ENCODE data around the gene RAB10.

- no peak for TF ChIP-seq CTCF (IDR thresholded peaks at IDR 0.05)
- TF ChIP-seq POLR2A (IDR thresholded peaks at IDR 0.05): no peak
Observed at GRCh38 chr2:26067980-26068507, 34.2 kb downstream of the RAB10 start.

Data from Peyer's patch (tissue), 4 donors.